NCI-H82 (cell line): Measurements from ENCODE around the gene COL13A1.

Source experiments
- DNase-seq: peaks from one replicate; lab custom pipeline; 2025; lab: John Stamatoyannopoulos, UW

The COL13A1 gene

DNA sequence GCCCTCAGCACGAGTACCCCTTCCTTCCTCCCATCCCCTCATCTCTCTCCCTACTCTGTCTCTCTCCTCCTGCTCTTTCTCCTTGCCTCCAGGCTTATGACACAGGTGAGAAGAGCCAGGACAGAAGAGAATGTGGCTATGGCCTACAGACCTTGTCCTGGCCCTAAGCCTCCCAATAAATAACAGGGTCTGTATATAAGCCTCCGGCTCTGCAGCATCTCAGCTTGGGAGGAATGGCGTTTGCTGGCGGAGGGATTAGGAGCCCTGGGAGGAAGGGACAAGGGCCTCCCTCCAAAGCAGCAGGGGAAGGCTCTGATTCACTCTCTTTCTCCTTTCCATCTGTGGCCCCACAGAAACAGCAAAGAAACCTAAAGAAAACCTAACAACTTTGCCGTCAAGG is 45.8 kb downstream of the COL13A1 start:
- peak; percentile 67 for DNase-seq

GRCh38 chr10:69847883-69848282 is 46.2 kb downstream of the COL13A1 start:
- peak; percentile 30 for DNase-seq

DNA sequence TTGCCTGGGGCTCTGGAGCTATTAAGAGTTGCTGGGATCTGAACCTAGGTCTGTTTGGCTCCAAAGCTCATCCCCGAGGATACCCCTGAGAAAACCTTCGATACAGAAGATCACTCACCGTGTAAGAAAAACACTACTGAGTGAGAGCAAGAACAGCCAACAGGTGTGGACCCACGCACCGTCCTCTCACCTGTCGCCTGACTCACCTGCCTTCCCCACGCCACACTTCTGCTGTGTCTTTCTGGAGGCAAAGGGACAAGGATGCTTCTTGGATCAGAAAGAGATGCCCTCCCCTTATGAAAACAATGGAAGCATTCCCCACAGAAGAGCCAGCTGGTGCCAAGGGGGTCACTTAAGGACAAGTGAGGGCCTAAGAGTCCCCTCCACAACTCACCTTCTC is 46.7 kb downstream of the COL13A1 start:
- peak; percentile 10 for DNase-seq

GRCh38 chr10:69849825-69850224 is 48.1 kb downstream of the COL13A1 start:
- DNase-seq: no peak

DNA sequence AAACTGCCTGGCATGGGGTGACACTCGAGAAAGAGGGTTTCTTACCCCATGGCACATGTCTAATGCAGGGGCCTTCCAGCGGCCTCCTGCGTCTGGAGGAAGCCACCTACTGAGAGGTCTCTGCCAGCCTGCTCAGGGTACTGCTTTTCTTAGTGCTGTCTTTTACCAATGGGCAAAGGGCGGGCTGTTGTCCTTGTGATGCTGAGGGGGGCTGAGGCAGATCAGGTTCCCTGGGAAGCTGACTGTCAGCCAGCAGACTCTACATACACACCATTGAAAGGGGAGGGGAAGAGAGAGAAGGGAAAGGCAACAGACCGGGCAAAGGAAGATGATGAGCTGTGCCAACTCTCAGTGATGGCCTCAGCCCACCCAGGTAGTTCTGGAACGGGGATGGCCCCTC is 48.7 kb downstream of the COL13A1 start:
- no peak for DNase-seq

DNA sequence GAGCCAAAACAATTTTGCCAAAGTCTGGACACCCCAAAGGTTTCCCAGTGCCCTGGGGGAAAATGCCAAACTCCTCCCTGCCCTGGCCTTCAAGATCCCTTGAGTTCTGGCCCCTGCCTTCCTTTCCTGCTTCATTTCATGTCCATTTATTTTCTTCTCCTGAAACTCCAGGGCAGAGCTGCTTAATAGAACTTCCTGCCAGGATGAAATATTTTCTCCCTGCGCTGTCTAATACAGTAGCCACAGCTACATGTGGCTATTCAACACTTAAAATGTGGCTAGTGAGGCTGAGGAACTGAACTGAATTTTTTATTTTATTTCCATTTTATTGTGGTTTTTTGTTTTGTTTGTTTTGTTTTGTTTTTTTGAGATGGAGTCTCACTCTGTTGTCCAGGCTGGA is 49.6 kb downstream of the COL13A1 start:
- DNase-seq: no peak

DNA sequence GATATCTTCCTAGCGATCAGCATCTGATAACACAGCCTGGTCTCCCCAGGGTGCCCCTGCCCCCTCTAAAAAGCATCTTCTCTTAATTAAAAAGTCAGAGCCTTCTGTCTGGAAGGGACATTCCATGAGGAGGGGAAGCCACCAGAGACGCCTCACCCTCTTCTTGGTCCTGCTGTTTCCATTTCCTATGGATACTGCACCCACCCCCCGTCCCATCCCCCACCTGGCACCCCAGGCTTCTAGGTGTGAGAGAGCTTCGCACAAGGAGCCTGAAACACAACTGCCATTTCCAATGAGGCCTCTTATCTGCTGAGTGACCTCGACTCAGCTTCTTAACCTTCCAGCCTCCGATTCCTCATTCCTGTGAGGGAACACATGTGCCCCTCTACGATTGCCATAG is 51.4 kb downstream of the COL13A1 start:
- no peak for DNase-seq

DNA sequence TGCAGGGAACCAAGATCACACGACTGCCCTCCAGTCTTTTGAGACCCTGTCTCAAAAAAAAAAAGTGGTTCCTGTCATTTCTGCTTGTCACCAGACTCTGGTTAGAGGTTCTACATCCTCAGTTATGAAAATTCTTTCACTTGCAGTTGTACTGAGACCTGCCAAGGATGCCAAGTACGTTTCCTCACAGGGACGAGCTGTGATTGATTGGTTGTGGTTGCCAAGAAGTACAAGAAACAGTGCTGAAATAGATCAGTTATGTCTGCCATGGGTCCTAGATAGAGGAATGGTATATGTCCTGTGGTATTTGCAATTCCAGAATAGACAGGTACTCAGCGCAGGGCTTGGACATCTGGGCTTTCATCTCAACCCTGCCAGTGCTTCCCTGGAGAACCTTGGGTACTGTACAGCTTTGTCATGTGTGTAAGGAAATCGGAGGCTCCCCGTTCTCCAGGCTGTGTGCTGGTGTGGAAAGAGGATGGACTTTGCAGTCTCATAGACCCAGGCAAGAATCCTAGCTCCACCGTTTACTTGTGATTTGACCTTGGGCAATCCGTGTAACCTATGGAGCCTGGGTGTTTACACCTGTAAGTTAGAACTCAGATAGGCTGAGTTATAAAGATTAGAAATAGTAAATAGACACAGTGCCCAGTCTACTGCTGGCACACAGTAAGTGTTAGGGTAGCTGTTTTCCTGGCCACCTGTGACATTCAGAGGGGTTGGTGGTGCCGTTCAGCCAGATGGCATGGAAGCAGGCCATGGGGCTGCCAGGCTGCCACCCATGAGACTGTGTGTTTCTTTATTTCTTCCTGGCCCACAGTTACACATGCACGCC is 53.0 kb downstream of the COL13A1 start:
- DNase-seq: no peak

DNA sequence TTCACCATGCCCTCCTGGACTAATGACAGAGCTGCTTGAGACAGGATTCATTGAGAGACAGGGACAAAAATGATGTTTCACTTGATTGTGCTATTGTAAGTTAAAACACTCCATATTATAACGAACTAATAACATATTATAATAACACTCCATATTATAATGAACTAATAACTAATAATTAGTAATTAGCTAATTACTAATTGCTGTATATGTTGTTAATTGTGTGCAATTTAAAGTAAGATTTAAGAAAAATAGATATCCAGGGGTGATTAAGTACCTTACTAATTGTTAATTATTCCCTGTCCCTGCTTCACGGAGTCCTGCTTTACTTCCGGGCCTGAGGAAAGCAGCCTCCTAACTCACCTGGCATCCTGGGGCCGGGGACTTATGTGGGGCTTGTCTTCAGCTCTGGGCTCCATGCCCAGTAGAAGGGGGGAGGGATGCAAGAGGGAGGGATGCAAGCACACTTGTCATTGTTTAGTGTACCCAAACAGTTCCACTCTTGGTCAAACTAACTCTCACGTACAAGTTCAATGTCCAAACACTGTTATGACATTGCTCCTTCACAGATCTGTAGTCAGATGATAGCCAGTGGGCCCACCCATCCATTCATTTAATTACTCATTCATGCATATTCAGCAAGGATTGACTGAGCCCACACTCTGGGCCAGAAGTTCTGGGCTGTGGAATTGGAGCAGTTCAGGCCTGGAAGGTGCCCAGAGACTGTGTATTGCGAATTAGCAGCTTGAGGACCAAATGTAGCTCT is 53.8 kb downstream of the COL13A1 start:
- DNase-seq: no peak

DNA sequence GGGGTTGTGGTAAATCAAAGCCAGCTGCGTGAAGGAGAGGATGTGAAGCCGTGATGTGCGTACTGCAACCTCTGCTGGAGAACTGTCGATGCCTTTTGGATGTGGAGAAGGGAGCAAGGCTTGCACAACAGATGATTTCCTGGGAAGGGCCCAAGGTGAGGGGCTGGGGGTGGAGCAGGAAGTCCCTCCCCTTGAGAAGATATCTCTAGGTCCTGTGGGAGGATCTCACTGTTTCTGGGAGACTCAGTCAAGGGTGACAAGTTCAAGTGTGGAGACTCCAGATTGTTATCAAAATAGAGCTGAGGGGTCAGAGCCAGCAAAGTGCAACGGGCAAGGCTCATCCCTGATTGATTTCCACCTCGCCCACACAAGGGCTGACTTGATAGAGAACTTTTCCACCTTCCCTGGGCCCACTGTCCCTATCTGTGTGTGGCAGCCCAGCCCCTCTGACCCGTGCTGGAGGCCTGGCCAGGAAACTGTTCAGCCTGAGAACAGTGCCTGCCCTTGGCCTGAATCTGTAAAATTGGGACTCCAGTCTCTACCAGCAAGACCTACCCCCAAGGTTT is 55.0 kb downstream of the COL13A1 start:
- no peak for DNase-seq

- no peak for DNase-seq
These were observed 56.5 kb downstream of the COL13A1 start for GRCh38 chr10:69858201-69858600.

DNA sequence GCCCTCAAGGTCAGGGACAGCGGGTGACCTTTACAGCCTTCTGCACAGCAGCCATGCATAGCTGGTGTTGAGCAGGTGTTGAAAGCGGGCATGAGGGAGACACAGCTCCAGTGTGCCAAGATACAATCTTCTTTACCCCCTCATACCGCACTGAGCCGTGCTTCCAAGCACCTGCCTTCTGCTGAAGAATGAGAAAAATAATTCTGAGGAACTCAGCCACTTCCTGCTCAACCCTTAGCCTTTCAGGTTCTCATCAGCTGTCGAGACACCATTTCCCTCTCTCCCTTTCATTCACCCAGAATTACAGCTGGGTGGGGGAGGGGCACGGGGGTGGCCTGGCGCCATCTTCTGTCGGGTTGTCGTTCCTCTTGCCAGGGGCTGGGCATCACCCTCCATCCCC is 58.6 kb downstream of the COL13A1 start:
- no peak for DNase-seq

DNA sequence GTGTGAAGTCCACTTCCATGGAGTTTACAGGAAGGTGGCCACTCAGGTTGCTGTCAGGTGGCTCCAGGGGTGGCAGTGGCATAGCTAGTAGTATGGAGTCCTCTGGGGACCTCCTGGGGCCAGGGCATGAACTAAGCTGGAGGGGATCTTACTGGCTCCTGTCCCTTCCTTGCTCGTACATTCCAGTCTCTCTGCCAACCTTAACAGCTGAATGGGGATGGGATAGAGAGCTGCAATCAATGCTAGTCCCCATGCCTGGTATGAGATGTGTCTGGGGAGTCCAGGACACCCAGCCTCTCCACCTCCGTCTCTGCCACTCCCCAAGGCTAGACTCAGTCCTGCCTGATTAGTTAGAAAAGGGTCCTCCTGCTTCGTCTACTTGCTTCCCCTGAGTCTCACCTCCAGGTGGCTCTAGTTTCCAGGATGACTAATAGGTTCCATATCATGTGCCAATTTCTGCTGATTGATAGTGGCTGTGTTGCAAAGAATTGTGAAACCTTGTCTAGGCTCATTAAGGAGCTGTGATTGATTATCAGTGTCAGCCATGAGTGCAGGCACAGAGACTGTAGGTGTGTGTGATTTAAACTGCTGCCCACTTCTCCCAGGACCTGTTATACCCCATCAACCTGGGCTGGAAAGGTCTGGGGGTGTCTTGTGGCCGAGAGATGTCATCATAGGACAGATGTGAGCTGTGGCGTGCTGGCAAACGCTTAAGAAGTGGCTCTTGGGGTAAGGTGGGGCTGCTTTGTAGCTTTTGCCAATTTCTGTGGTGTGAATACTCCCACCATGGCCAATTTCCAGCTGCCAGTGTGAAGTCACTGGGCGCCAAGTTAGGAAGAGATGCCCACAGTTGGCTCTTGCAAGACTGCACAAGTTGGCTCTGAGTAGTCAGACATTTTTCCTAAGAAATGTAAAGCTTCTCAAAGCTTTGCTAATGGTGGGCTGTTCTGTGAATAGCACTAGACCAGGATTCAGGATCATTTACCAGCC is 59.8 kb downstream of the COL13A1 start:
- peak; percentile 41 for DNase-seq

DNA sequence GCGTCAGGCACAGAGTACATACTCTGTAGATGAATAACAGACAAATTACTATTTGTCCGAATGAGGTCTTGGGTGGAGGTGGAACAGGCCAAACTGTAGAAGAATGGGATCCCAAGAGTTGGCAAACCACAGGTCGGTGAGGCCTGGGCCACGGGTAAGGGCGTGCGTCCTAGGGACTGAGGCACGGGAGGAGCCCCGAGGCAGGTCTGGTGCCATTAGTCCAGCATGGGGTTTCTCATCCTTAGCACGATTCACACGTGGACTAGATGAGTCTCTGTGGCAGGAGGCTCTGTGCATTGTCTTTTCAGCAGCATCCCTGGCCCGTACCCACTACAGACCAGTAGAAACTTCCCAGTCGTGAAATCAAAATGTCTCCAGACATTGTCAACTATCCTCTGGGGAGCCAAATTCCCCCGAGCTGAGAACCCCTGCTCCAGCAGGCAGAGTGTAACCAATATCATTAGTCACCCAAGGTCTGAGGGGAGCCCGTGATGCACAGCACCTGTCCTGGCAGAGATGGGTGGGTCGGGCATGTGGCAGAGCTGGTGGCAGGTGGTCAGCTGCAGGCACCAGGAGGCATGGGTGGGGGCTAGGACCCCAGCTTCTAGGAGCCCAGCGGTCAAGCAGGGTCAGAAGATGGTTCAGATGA is 61.3 kb downstream of the COL13A1 start:
- DNase-seq: no peak

- DNase-seq: no peak
These were observed 61.9 kb downstream of the COL13A1 start for GRCh38 chr10:69863580-69863979.

DNA sequence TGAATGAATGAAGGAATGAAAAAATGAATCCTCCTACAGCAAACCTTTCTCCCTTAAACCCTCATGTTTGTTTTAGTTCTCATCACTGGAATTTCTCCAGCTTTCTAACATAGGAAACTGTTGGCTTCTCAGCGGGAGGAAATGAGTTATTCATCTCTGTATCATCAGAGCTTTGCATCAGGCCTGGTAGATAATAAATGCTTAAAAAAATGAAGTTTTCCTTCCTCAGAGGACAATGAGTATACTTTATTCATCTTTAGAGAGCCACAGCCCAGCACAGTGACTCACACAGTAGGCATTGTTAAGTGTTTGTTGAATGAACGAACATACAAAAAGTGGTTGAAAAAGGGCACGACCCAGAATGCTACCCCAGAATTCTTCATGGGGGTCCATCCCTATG is 62.6 kb downstream of the COL13A1 start:
- DNase-seq: no peak

GRCh38 chr10:69865450-69865849 is 63.7 kb downstream of the COL13A1 start:
- DNase-seq: no peak

GRCh38 chr10:69866246-69866687 is 64.6 kb downstream of the COL13A1 start:
- no peak for DNase-seq

DNA sequence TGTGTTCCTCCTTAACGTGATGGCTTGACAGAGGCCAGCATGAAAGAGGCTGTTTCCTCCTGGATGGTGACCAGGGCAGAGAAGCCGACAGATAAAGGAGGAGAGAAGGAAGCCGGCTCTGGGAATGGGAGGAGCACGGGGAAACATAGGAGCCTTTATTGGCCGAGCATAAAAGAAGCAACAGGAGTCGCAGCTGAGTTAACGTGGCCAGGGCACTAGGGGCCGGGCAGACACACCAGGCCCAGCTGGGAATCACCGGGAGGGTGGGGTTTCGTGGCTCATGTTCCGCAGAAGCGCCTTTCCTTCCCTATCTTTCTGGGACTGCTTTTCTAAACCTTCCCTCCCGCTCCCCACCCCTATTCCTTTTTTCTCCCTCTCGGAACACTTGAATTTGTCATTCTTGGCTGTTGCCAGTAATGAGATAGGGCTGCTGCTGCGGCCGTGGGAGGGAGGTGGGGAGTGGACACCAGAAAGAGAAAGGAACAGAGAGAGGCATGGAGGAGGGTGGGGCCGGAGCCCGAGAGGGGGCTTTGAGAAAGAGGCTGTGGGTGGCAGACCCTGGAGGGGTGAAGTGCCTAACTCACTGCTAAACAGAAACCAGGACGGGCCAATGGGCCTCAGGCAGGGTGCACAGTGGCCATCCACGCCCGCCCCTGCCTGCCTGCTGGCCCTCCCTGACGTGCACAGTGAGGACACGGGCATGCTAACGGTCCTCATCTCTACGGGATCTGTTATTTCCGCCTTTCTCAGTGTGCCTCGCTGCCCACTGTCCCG is 65.2 kb downstream of the COL13A1 start:
- no peak for DNase-seq
